C4-2B (cell line): ENCODE measurements around the gene EPHB2.

Experiments used
- ZFX ChIP-seq: fragments of 450-650 bp; IDR thresholded peaks from 2 replicates; pipeline ENCODE4 v1.6.1; 2017
- TF ChIP-seq, protein P1 (sequence below): fragments of 450-650 bp; conservative IDR thresholded peaks from 2 replicates; pipeline ENCODE4 v1.5.1; 2017; ENCODE audit warnings: mild to moderate bottlenecking

DNA sequence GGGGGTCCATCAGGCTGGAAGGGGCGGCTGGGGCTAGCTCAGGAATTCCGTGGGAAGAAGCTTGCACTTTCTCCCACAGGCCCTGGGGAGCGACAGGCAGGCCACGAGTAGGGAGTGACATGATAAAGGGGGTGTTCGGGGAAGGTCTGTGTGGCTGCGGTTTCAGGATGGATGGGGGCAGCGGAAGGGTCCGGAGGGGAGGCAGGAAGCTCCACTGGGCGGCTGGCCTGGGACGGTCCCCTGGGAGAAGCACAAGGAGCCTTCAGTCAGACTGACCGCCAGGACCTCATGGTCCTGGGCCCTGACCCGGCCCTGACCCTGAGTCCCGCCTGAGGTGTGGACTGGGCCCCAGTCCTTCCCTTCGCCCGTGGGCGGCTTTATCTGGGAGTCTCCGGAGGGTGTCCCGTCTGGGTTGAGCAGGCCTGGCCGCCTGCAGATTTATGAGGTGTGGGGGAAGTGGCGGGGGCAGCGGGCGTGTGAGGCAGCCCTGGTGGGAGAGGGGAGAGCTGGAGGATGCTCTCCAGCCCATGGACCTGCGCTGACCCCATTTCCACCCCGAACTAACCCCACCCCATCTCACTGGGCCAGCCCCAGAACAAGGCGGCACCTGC lies 45.6 kb downstream of the EPHB2 start:
- TF ChIP-seq, protein P1, sequence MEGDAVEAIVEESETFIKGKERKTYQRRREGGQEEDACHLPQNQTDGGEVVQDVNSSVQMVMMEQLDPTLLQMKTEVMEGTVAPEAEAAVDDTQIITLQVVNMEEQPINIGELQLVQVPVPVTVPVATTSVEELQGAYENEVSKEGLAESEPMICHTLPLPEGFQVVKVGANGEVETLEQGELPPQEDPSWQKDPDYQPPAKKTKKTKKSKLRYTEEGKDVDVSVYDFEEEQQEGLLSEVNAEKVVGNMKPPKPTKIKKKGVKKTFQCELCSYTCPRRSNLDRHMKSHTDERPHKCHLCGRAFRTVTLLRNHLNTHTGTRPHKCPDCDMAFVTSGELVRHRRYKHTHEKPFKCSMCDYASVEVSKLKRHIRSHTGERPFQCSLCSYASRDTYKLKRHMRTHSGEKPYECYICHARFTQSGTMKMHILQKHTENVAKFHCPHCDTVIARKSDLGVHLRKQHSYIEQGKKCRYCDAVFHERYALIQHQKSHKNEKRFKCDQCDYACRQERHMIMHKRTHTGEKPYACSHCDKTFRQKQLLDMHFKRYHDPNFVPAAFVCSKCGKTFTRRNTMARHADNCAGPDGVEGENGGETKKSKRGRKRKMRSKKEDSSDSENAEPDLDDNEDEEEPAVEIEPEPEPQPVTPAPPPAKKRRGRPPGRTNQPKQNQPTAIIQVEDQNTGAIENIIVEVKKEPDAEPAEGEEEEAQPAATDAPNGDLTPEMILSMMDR, result no peak
- no peak for TF ChIP-seq ZFX
